Endothelial cell of umbilical vein (primary cell): ENCODE data around the gene DAGLB. TPM values are rescaled to one million over a fixed set of nuclear protein-coding genes. Genes with fewer than 3 reads are reported as not detected.

Experiments used
- BruUV-seq: library from RNA; stranded (reverse); fragments of 400-500 nt; replicated peaks from 2 replicates; lab custom pipeline; 2021; lab: Mats Ljungman, UMichigan
- CTCF ChIA-PET: fragments of 300-600, 350-600 bp; sonication (Branson Sonifier 250); formaldehyde crosslinking; loops from one replicate; lab custom pipeline; 2021; ENCODE audit warnings: antibody characterized with exemption, inconsistent platforms; lab: Charles Lee
- POLR2A ChIA-PET: fragments of 300-600, 350-600 bp; sonication (Branson Sonifier 250); formaldehyde crosslinking; loops from one replicate; lab custom pipeline; 2021; ENCODE audit warnings: antibody characterized with exemption, inconsistent platforms; lab: Charles Lee
- DNase-seq: peaks from one replicate; pipeline ENCODE4 v3.0.0-alpha.2; 2011; ENCODE audit warnings: low read depth, low spot score
- FAIRE-seq: peaks from 2 replicates; lab custom pipeline; 2011; peaks lifted over from hg19 to GRCh38; lab: Jason Lieb, UNC
- H2AFZ ChIP-seq: 2 replicates; pipeline ENCODE4 v1.6.0; 2012; ENCODE audit warnings: low read depth, low read length, control low read depth, inconsistent platforms
- H3K27ac ChIP-seq: 2 replicates; pipeline ENCODE4 v1.5.1; 2011; ENCODE audit warnings: low read depth, mild to moderate bottlenecking, control low read depth, low read length, moderate library complexity; ENCODE audit not compliant: insufficient read depth
- H3K27me3 ChIP-seq, 2 experiments: 2 replicates each; pipeline versions ENCODE4 v1.6.0 to v1.6.1; 2011; ENCODE audit warnings: low read length in 2 of 2, mixed read lengths in 1 of 2; ENCODE audit not compliant: control insufficient read depth in 2 of 2, insufficient read depth in 2 of 2
- H3K36me3 ChIP-seq, 2 experiments: 2 replicates in 1 of 2; 3 replicates in 1 of 2; pipeline ENCODE4 v1.5.1; 2011; ENCODE audit warnings: low read length in 2 of 2, mild to moderate bottlenecking in 1 of 2, moderate library complexity in 1 of 2; ENCODE audit not compliant: control insufficient read depth in 2 of 2, insufficient read depth in 2 of 2; ENCODE audit errors: extremely low read depth in 1 of 2
- H3K4me1 ChIP-seq: 3 replicates; pipeline ENCODE4 v1.5.1; 2011; ENCODE audit warnings: mild to moderate bottlenecking, low read length; ENCODE audit not compliant: control insufficient read depth, insufficient read depth; ENCODE audit errors: extremely low read depth
- H3K4me2 ChIP-seq: 2 replicates; pipeline ENCODE4 v1.6.1; 2011; ENCODE audit warnings: low read length, control low read depth, mixed read lengths; ENCODE audit not compliant: insufficient read depth
- H3K4me3 ChIP-seq, 3 experiments: fragments of 200-600 bp in 1 of 3; sonication (generic), shearing (Covaris generic) in 1 of 3; replicated peaks in 1 of 3; 2 replicates each; pipeline ENCODE4 v1.5.1; 2011 to 2016; ENCODE audit warnings: control low read depth in 3 of 3, low read length in 3 of 3, mild to moderate bottlenecking in 2 of 3, inconsistent platforms in 1 of 3, low read depth in 1 of 3, moderate library complexity in 1 of 3; ENCODE audit not compliant: insufficient read depth in 1 of 3
- H3K79me2 ChIP-seq: 2 replicates; pipeline ENCODE4 v1.6.0; 2012; ENCODE audit warnings: low read length, inconsistent platforms; ENCODE audit not compliant: control insufficient read depth, insufficient read depth
- H3K9ac ChIP-seq: replicated peaks from 2 replicates; pipeline ENCODE3; 2011; ENCODE audit warnings: low read length, control low read depth; ENCODE audit not compliant: insufficient read depth; ENCODE audit errors: extremely low read depth
- H3K9me1 ChIP-seq: replicated peaks from 3 replicates; pipeline ENCODE4 v1.6.0; 2011; ENCODE audit warnings: mild to moderate bottlenecking, low read length; ENCODE audit not compliant: control insufficient read depth, insufficient read depth; ENCODE audit errors: extremely low read depth
- H3K9me3 ChIP-seq: replicated peaks from 2 replicates; pipeline ENCODE4 v1.5.1; 2012; ENCODE audit warnings: low read length, inconsistent platforms; ENCODE audit not compliant: control insufficient read depth, insufficient read depth
- H4K20me1 ChIP-seq: replicated peaks from 2 replicates; pipeline ENCODE3; 2011; ENCODE audit warnings: mild to moderate bottlenecking, low read length; ENCODE audit not compliant: control insufficient read depth, insufficient read depth; ENCODE audit errors: extremely low read depth
- CTCF ChIP-seq, 2 donors: IDR thresholded peaks; 1 replicate in 1 of 2; 2 replicates in 1 of 2; pipeline ENCODE4 v1.5.1; 2011; ENCODE audit warnings: low read length in 2 of 2, mild to moderate bottlenecking in 2 of 2, moderate library complexity in 2 of 2, control low read depth in 1 of 2, inconsistent platforms in 1 of 2, low read depth in 1 of 2; ENCODE audit not compliant: insufficient read depth in 1 of 2; ENCODE audit errors: extremely low read depth in 1 of 2
- EZH2 ChIP-seq: IDR thresholded peaks from 2 replicates; pipeline ENCODE4 v1.6.1; 2012; ENCODE audit warnings: borderline replicate concordance, low read depth, mild to moderate bottlenecking, moderate library complexity, low read length, inconsistent platforms; ENCODE audit not compliant: severe bottlenecking
- FOS ChIP-seq: IDR thresholded peaks from 2 replicates; pipeline ENCODE4 v1.6.1; 2011; ENCODE audit warnings: mild to moderate bottlenecking, low read length, moderate library complexity, borderline replicate concordance; ENCODE audit not compliant: insufficient read depth
- GATA2 ChIP-seq: IDR thresholded peaks from 2 replicates; pipeline ENCODE4 v1.7.0; 2011; ENCODE audit warnings: low read depth, mild to moderate bottlenecking, moderate library complexity, mixed read lengths, low read length; ENCODE audit not compliant: insufficient read length, insufficient read depth
- JUN ChIP-seq: IDR thresholded peaks from 2 replicates; pipeline ENCODE4 v1.6.1; 2011; ENCODE audit warnings: borderline replicate concordance, low read depth; ENCODE audit not compliant: insufficient read length, insufficient read depth
- MAX ChIP-seq: IDR thresholded peaks from 2 replicates; pipeline ENCODE4 v1.6.1; 2011; ENCODE audit not compliant: insufficient read depth, insufficient read length
- MYC ChIP-seq: IDR thresholded peaks from one replicate; pipeline ENCODE4 v1.6.1; 2011; ENCODE audit warnings: mild to moderate bottlenecking, low read depth, low read length
- POLR2A ChIP-seq: IDR thresholded peaks from 2 replicates; pipeline ENCODE4 v1.6.1; 2012; ENCODE audit warnings: low read depth, mild to moderate bottlenecking, control low read depth, low read length
- POLR2AphosphoS5 ChIP-seq: IDR thresholded peaks from 2 replicates; pipeline ENCODE4 v1.6.1; 2012; ENCODE audit warnings: low read depth, mild to moderate bottlenecking, control low read depth, low read length, moderate library complexity; ENCODE audit not compliant: insufficient read depth
- dilution Hi-C: fragments of 300-500 bp; cut with MboI; formaldehyde crosslinking; loops from one replicate; pipeline ENCODE4 v1.15.0; 2019; ENCODE audit warnings: low sequenced_read_pairs; ENCODE audit not compliant: extremely low pct_ligation_motif_present
- intact Hi-C: fragments of 100-400 bp; cut with micrococcal nuclease; formaldehyde crosslinking; loops from one replicate; pipeline ENCODE4 v1.10.0; 2022
- polyA plus RNA-seq, 4 experiments: library from polyadenylated mRNA; depleted of rRNA in 3 of 4; stranded (reverse) in 3 of 4; unstranded in 1 of 4; fragments of >200 nt; gene quantifications; 2 replicates each; pipeline versions ENCODE4 v1.2.1 to v1.2.3, GENCODE V29; 2011 to 2012; ENCODE audit warnings: missing spikeins in 1 of 4
- total RNA-seq: library from RNA; stranded (reverse); gene quantifications from 2 replicates; pipeline ENCODE4 v1.2.3, GENCODE V29; 2021

Gene DAGLB
- total and polyA plus RNA-seq, 2 donors (not counting 3 experiments of a cell fraction or from before 2014, with no cell fraction given): 28.2 to 48.2 TPM

- Histone ChIP-seq H3K79me2 (peaks cover 49% of the 10 kb centered on the region), H3K27me3 (no peaks in the 10 kb centered on the region), H4K20me1 (no peaks in the 10 kb centered on the region), H3K9me3 (no peaks in the 10 kb centered on the region), H3K4me3 (no peak overlapping the region), H3K4me1 (peaks cover 20% of the 10 kb centered on the region), H3K9me1 (no peaks in the 10 kb centered on the region), H3K27ac (no peak overlapping the region), H2AFZ (no peak overlapping the region), H3K36me3 (peaks cover 3 to 7% of the 10 kb centered on the region in 2 experiments), H3K9ac (no peak overlapping the region), H3K4me2 (no peak overlapping the region)
- intact Hi-C loops: no loop called here
- dilution Hi-C loops: no loop called here
- FAIRE-seq (no peak), DNase-seq (no peak)
- POLR2A ChIA-PET: no interaction called here
- CTCF ChIA-PET: interaction anchor here (0.6 kb wide), 1 partner anchor 248 kb away, joined by 3 read pairs; no protein-coding TSS in a partner anchor
- BruUV-seq: no TSS peak
- TF ChIP-seq MYC: no peak
- no peak for TF ChIP-seq GATA2
- no peak for TF ChIP-seq FOS
- no peak for TF ChIP-seq POLR2AphosphoS5
- TF ChIP-seq CTCF (IDR thresholded peaks at IDR 0.05; ENCODE audit: extremely low read depth in 1 of 2, insufficient read depth in 1 of 2, low read depth in 1 of 2, low read length in 2 of 2): no peak
- TF ChIP-seq EZH2: no peak
- no peak for TF ChIP-seq JUN
- TF ChIP-seq MAX: no peak
- TF ChIP-seq POLR2A: no peak
Observed at GRCh38 chr7:6440381-6440780, 7.4 kb downstream of the DAGLB start.
